ENCODE data around the gene CD96.
"Not testable (repeated sequence)": the region's sequence is repeated elsewhere in the genome, so short reads cannot be mapped to it uniquely, and the experiment has no call there.

Gene CD96

GRCh38 chr3:111517801-111518200 is 24.2 kb upstream of the CD96 start:
- no peak overlapping the region for H3K4me3 ChIP-seq (ENCODE audit: low read length)
- peak; percentile 75 for DNase-seq (ENCODE audit: low read depth)
- TF ChIP-seq CTCF (IDR thresholded peaks at IDR 0.05; ENCODE audit: insufficient read depth, low read depth, low read length, missing control alignments) = no peak

- no peak for DNase-seq (ENCODE audit: low read depth)
- TF ChIP-seq CTCF (IDR thresholded peaks at IDR 0.05; ENCODE audit: insufficient read depth, low read depth, low read length, missing control alignments) = no peak
- no peak overlapping the region for H3K4me3 ChIP-seq (ENCODE audit: low read length)
These were observed 22.7 kb upstream of the CD96 start for GRCh38 chr3:111519178-111519855.

- peak; percentile 33 for DNase-seq (ENCODE audit: low read depth)
- no peak for TF ChIP-seq CTCF (IDR thresholded peaks at IDR 0.05; ENCODE audit: insufficient read depth, low read depth, low read length, missing control alignments)
- H3K4me3 ChIP-seq (ENCODE audit: low read length) = no peak overlapping the region
These were observed 20.1 kb upstream of the CD96 start for GRCh38 chr3:111521891-111522290.

- H3K4me3 ChIP-seq (ENCODE audit: low read length); DNase-seq (ENCODE audit: low read depth): not testable (repeated sequence)
These were observed 17.5 kb upstream of the CD96 start for GRCh38 chr3:111524486-111524885.

- TF ChIP-seq CTCF (IDR thresholded peaks at IDR 0.05; ENCODE audit: insufficient read depth, low read depth, low read length, missing control alignments) = no peak
- no peak overlapping the region for H3K4me3 ChIP-seq (ENCODE audit: low read length)
- peak; percentile 33 for DNase-seq (ENCODE audit: low read depth)
These were observed 10.6 kb upstream of the CD96 start for GRCh38 chr3:111531446-111531845.

GRCh38 chr3:111534701-111535100 is 7.3 kb upstream of the CD96 start:
- no peak overlapping the region for H3K4me3 ChIP-seq (ENCODE audit: low read length)
- peak; percentile 49 for DNase-seq (ENCODE audit: low read depth)
- TF ChIP-seq CTCF (IDR thresholded peaks at IDR 0.05; ENCODE audit: insufficient read depth, low read depth, low read length, missing control alignments) = no peak

GRCh38 chr3:111538111-111538510 is 3.9 kb upstream of the CD96 start:
- no peak for TF ChIP-seq CTCF (IDR thresholded peaks at IDR 0.05; ENCODE audit: insufficient read depth, low read depth, low read length, missing control alignments)
- H3K4me3 ChIP-seq (ENCODE audit: low read length) = no peak overlapping the region
- DNase-seq (ENCODE audit: low read depth) = no peak

Data from epithelial cell of esophagus (primary cell).